Esophagus (tissue), 2 donors: Measurements from ENCODE around the gene PUSL1. TPM values are rescaled to one million over a fixed set of nuclear protein-coding genes. Genes with fewer than 3 reads are reported as not detected.

Experiments
- H3K27ac ChIP-seq, 2 donors: one replicate each; pipeline ENCODE4 v1.5.1; 2013; ENCODE audit warnings: low read depth in 2 of 2, mild to moderate bottlenecking in 2 of 2, inconsistent platforms in 1 of 2, low read length in 1 of 2, moderate library complexity in 1 of 2
- H3K27me3 ChIP-seq, 2 donors: one replicate each; pipeline ENCODE4 v1.6.1; 2013; ENCODE audit warnings: low read length in 2 of 2, control low read depth in 1 of 2, mild to moderate bottlenecking in 1 of 2; ENCODE audit not compliant: insufficient read depth in 2 of 2, control insufficient read depth in 1 of 2
- H3K36me3 ChIP-seq, 2 donors: one replicate each; pipeline ENCODE4 v1.6.1; 2013; ENCODE audit warnings: low read length in 1 of 2; ENCODE audit not compliant: control insufficient read depth in 2 of 2, insufficient read depth in 2 of 2
- H3K4me1 ChIP-seq, 2 donors: one replicate each; pipeline ENCODE4 v1.6.1; 2013; ENCODE audit warnings: low read length in 1 of 2; ENCODE audit not compliant: control insufficient read depth in 2 of 2, insufficient read depth in 2 of 2
- H3K4me3 ChIP-seq, 2 donors: one replicate each; pipeline ENCODE4 v1.5.1; 2013; ENCODE audit warnings: low read length in 2 of 2, mild to moderate bottlenecking in 2 of 2, low read depth in 1 of 2, moderate library complexity in 1 of 2
- H3K9me3 ChIP-seq, 2 donors: one replicate each; pipeline ENCODE4 v1.6.1; 2013; ENCODE audit warnings: mild to moderate bottlenecking in 2 of 2, low read depth in 1 of 2, low read length in 1 of 2, moderate library complexity in 1 of 2; ENCODE audit not compliant: control insufficient read depth in 2 of 2, insufficient read depth in 1 of 2
- WGBS, 2 donors: extraction: QIAGEN DNeasy Blood & Tissue Kit; methylation state at CpG; one replicate each; pipeline ENCODE4 v1.1.7; 2013; 5-methylcytosine and 5-hydroxymethylcytosine counted together
- polyA plus RNA-seq, 2 donors: library from polyadenylated mRNA; stranded (reverse); fragments of 200-250 nt; gene quantifications; one replicate each; pipeline ENCODE4 v1.2.3, GENCODE V29; 2013
- donor health status: healthy with polysubstance abuse.
- donor health status: Bipolar disorder and iron deficiency.

PUSL1 gene
- polyA plus RNA-seq, 2 donors: 24.4 to 24.8 TPM

DNA sequence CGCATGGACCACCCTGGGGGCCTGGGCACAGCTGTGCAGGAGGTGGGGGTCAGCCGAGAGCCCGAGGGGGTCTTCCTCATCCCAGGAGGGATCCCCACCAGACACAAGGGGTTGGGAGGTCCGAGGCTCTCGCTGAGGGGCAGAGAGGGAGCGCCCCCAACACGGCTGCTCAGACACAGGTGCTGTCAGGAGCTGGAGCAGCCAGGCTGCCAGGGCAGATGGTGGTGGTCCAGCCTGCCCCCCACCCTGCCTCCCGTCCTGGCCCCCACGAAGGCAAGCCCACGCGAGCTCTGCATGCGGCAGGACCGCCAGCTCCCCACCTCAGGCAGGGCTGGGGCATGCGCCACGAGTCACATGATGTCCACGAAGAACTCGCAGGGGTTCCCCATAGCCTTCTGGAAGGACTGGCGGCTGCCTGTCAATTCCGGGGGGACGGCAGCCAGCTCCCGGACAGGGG is 27.4 kb downstream of the PUSL1 start:
- Histone ChIP-seq H3K9me3 (no peaks in the 10 kb centered on the region), H3K4me1 (peaks cover 0 to 49% of the 10 kb centered on the region in 2 donors), H3K27ac (no peak overlapping the region), H3K4me3 (no peak overlapping the region), H3K36me3 (peaks cover 0 to 64% of the 10 kb centered on the region in 2 donors), H3K27me3 (no peaks in the 10 kb centered on the region)
- WGBS, 2 donors: 85 to 87% methylated on average over 21 of the region's 21 CpGs

DNA sequence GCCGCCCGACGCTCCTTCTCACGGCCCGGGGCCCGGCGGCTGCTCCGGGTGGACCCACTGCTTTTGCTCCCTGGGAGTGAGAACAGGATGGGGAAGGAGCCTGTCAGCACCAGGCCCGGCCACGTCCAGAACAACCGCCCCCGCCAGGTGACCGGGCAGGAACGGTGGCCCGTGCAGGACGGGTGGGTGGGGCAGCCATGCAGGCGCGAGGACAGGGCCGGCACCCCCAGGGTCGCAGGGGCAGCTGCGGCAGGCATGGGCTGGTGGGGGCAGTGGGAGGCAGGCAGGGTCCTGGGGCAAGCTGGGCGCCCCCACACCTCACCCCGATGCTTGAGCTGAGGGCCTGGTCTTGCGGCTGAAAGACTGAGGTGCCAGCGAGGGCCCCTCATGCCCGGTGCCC is 28.0 kb downstream of the PUSL1 start:
- no peaks in the 10 kb centered on the region for H3K27me3 ChIP-seq
- no peak overlapping the region for H3K4me3 ChIP-seq
- peaks cover 0 to 43% of the 10 kb centered on the region in 2 donors for H3K4me1 ChIP-seq
- H3K9me3 ChIP-seq: no peaks in the 10 kb centered on the region
- WGBS, 2 donors: 92% methylated on average over 25 to 26 of the region's 26 CpGs
- H3K36me3 ChIP-seq: peaks cover 0 to 70% of the 10 kb centered on the region in 2 donors
- no peak overlapping the region for H3K27ac ChIP-seq

DNA sequence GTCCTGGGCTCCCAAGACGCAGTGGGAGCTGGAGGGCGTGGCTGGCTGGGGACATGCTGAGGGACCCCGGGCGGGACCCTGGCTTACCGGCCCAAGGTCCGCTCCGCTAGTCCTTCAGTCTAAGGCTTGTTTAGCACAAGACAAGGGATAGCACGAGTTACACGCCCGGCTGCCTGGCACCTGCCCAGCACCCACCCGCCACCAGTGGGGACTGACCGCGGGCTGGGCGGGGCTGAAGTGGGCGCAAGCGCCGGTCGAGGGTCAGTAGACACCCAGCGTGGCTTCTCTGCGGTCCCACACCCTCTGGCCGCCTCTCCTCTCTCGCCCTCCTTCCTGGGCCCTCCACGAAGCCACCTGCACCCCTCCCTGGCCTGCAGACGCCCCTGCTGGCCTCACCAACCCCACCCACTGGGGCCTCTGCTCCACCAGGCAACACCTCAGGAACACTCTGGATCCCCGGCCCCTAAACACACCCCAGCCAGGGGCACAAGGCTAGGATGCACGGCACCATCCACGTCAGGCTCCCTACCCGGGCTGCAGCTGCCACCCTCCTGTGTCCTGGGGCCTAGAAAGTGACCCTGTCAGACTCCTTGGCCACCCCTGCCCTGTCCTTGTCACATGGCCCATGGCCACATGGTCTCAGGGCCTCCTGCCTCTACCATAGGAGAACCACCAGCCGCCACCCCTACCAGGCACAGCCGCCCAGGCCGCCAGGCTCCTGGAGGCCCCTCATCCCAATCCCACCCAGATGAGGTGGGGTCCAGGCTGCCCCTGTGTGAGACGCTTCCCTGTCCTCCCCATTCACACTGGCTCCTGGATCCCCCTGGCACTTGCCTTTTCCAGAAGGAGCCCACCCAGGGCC is 28.8 kb downstream of the PUSL1 start:
- WGBS, 2 donors: 91 to 95% methylated on average over 27 to 32 of the region's 32 CpGs
- Histone ChIP-seq H3K27ac (no peak overlapping the region), H3K27me3 (no peaks in the 10 kb centered on the region), H3K4me3 (no peak overlapping the region), H3K36me3 (peaks cover 0 to 77% of the 10 kb centered on the region in 2 donors), H3K4me1 (peaks cover 0 to 37% of the 10 kb centered on the region in 2 donors), H3K9me3 (no peaks in the 10 kb centered on the region)

DNA sequence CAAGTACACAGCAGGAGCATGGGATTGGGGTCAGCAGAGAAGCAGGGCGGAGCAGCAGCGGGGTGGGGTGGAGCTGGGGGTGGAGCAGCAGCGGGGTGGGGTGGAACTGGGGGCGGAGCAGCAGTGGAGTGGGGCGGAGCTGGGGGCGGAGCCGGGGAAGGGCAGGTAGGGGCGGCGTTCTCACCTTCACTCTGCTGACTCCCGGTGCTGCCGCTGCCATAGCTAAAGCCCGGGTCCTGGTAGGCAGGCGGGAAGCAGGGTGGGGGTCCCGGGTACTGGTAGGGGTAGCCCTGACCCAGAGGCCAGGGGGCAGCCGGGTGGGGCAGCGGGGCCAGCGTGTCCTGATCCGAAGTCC is 29.4 kb downstream of the PUSL1 start:
- Histone ChIP-seq H3K4me1 (peaks cover 0 to 31% of the 10 kb centered on the region in 2 donors), H3K4me3 (no peak overlapping the region), H3K9me3 (no peaks in the 10 kb centered on the region), H3K27ac (no peak overlapping the region), H3K27me3 (no peaks in the 10 kb centered on the region), H3K36me3 (peaks cover 0 to 79% of the 10 kb centered on the region in 2 donors)
- WGBS, 2 donors: 79% methylated on average over 16 to 18 of the region's 18 CpGs

DNA sequence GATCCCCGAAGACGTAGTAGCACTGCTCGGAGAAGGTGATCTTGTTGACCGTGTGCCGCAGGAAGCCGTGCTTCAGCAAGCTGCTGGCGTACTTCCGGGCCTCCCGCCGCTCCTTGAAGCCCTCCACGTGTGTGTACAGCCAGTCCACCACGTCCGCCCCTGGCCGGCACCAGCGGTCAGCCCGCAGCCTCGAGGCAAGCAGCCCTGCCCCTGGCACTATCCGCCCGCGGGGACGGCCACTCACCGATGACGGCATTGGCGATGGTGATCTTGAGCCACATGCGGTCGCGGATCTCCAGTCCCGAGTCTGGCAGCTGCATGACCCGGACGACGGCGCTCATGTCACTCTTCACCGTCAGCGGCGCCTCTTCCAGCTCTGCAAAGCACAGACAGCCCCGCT is 29.9 kb downstream of the PUSL1 start:
- H3K9me3 ChIP-seq: no peaks in the 10 kb centered on the region
- WGBS, 2 donors: 94 to 96% methylated on average over 36 of the region's 36 CpGs
- H3K4me3 ChIP-seq: no peak overlapping the region
- peaks cover 0 to 79% of the 10 kb centered on the region in 2 donors for H3K36me3 ChIP-seq
- no peak overlapping the region for H3K27ac ChIP-seq
- H3K27me3 ChIP-seq: no peaks in the 10 kb centered on the region
- H3K4me1 ChIP-seq: peaks cover 0 to 26% of the 10 kb centered on the region in 2 donors

DNA sequence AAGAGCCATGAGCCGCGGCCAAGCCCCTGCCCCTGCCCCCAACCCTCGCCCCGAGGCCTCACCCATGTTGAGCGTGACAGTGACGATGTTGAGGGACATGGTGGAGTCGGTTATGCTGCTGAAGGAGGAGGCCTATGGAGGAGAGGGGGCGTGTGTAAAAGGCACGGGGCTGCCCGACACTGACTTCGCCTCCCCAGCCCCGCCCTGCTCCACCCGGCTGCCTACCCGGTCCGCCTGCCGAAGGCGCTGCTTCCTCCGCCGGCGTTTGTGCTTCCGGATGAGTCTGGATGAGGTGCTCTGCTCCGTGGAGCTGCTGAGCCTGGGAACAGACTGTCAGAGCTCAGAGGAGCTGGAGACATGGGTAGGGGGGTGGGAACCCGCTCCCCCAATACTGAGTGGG is 31.8 kb downstream of the PUSL1 start:
- H3K27ac ChIP-seq: no peak overlapping the region
- peaks cover 2 to 26% of the 10 kb centered on the region in 2 donors for H3K4me1 ChIP-seq
- peaks cover 0 to 68% of the 10 kb centered on the region in 2 donors for H3K36me3 ChIP-seq
- H3K4me3 ChIP-seq: no peak overlapping the region
- no peaks in the 10 kb centered on the region for H3K9me3 ChIP-seq
- WGBS, 2 donors: 88 to 90% methylated on average over 23 of the region's 23 CpGs
- H3K27me3 ChIP-seq: no peaks in the 10 kb centered on the region

DNA sequence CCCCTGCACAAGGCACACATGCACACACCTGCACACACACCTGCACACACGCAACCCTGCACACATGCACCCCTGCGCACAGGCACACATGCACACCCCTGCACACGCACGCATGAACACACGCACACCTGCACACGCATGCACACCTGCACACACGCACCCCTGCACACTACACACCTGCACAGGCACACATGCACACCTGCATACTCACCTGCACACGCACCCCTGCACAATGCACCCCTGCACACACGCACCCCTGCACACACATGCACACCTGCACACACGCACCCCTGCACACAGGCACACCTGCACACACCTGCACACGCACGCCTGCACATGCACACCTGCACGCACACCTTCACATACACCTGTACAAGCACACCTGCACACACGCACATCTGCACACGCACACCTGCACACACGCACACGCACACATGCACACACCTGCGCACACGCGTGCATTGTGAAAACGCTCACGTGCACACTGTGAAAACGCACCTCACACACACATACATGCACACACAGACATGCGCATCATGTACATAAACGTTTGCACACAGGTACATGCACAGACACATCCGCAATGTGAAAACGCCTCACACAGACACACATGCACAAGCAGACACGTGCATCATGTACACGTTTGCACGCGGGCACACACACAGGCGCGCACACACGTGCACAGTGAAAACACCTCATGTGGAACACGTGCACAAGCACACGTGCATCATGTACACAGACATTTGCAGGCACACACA is 32.6 kb downstream of the PUSL1 start:
- Histone ChIP-seq H3K27ac (no peak overlapping the region), H3K4me1 (peaks cover 9 to 33% of the 10 kb centered on the region in 2 donors), H3K36me3 (peaks cover 0 to 61% of the 10 kb centered on the region in 2 donors), H3K27me3 (no peaks in the 10 kb centered on the region), H3K4me3 (no peak overlapping the region), H3K9me3 (no peaks in the 10 kb centered on the region)
- 93 to 94% methylated on average over 36 of the region's 36 CpGs for WGBS, 2 donors

DNA sequence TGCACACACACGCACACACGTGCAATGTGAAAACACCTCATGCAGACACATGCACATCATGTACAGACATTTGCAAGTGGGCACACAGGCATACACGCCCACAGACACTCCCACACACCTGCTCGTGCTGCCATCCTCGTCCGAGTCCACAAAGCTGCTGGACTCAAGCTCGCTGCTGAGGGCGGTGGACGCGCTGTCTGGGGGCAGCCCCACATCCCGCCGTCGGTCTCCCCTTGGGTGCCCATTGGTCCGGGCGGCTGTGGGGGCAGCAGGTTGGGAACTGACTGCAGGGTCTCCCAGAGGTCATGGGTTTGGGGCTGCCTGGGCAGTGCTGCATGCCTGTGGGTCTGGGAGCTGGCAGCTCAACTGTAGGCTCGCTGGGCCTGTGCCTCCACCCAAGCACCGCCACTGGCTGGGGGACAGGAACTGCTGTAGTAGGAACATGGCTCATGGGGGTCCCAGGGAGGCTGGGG is 33.2 kb downstream of the PUSL1 start:
- Histone ChIP-seq H3K4me1 (peaks cover 16 to 40% of the 10 kb centered on the region in 2 donors), H3K36me3 (peaks cover 0 to 56% of the 10 kb centered on the region in 2 donors), H3K27me3 (no peaks in the 10 kb centered on the region), H3K27ac (no peak overlapping the region), H3K4me3 (no peak overlapping the region), H3K9me3 (no peaks in the 10 kb centered on the region)
- 93 to 95% methylated on average over 17 of the region's 17 CpGs for WGBS, 2 donors

DNA sequence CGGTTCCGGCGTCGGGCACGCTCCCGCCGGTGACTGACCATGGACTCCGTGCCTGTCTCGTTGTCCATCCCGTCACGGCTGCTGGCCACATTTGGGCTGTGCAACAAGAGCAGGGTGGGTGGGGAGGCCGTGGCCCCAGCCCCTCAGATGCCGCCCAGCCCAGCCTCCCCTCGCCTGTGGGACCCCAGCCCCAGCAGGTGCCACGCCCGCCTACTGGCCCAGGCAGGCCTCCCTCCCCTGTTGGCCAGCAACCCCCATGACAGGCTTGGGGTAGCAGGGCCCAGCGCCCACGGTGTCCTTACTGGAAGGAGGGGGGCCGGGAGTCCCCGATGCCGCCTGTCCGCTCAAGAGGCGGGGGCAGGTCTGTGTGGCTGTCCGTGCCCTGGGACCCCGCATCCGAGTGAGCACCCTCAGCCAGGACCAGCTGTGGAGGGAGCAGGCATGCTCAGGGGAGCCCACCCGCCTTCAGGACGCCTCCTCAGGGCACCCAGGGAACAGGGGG is 33.7 kb downstream of the PUSL1 start:
- WGBS, 2 donors: 93 to 96% methylated on average over 23 to 28 of the region's 28 CpGs

More for the DNA sequence above, 33.7 kb downstream of the PUSL1 start:
- Histone ChIP-seq H3K36me3 (peaks cover 0 to 53% of the 10 kb centered on the region in 2 donors), H3K4me3 (no peak overlapping the region), H3K27ac (no peak overlapping the region), H3K4me1 (peaks cover 21 to 44% of the 10 kb centered on the region in 2 donors), H3K27me3 (no peaks in the 10 kb centered on the region), H3K9me3 (no peaks in the 10 kb centered on the region)
